ENCODE measurements around the gene INHA. TPM values are rescaled to one million over a fixed set of nuclear protein-coding genes. Genes with fewer than 3 reads are reported as not detected.

The INHA gene
- total and polyA plus RNA-seq, 4 donors, result 0.51 to 3.6 (median 0.55) TPM; not detected in 1

- 85 to 95% methylated on average over 11 to 12 of the region's 12 CpGs for WGBS, 2 donors
- ATAC-seq (ENCODE audit: low FRiP score) (no peak), DNase-seq (no peak)
- Histone ChIP-seq H3K4me1 (ENCODE audit: control insufficient read depth in 1 of 2, insufficient read depth in 2 of 2, low read length in 2 of 2) (no peaks in the 10 kb centered on the region), H3K36me3 (ENCODE audit: control insufficient read depth in 1 of 2, insufficient read depth in 2 of 2, low read length in 1 of 2) (peaks cover 0 to 5% of the 10 kb centered on the region in 2 donors), H3K4me3 (ENCODE audit: low read length in 2 of 2) (no peak overlapping the region), H3K27ac (ENCODE audit: low read depth in 1 of 2, low read length in 2 of 2) (no peak overlapping the region), H3K27me3 (ENCODE audit: control insufficient read depth in 1 of 2, insufficient read depth in 2 of 2, low read length in 1 of 2) (no peaks in the 10 kb centered on the region), H3K9me3 (ENCODE audit: control insufficient read depth, low read length) (no peaks in the 10 kb centered on the region)
- intact Hi-C loops (cut with DNase I), result no loop called here
These were observed 43.8 kb downstream of the INHA start for GRCh38 chr2:219615894-219616293.

GRCh38 chr2:219616550-219616949, 44.4 kb downstream of the INHA start:
- H3K4me3 ChIP-seq (ENCODE audit: low read length in 2 of 2), result no peak overlapping the region
- H3K27ac ChIP-seq (ENCODE audit: low read depth in 1 of 2, low read length in 2 of 2), result no peak overlapping the region
- ATAC-seq (ENCODE audit: low FRiP score), result no peak

GRCh38 chr2:219618733-219619122, 46.6 kb downstream of the INHA start:
- no peak for DNase-seq

More at GRCh38 chr2:219616550-219616949, 44.4 kb downstream of the INHA start:
- intact Hi-C loops (cut with DNase I), result no loop called here
- no peak for DNase-seq
- Histone ChIP-seq H3K36me3 (ENCODE audit: control insufficient read depth in 1 of 2, insufficient read depth in 2 of 2, low read length in 1 of 2) (peaks cover 0 to 5% of the 10 kb centered on the region in 2 donors), H3K27me3 (ENCODE audit: control insufficient read depth in 1 of 2, insufficient read depth in 2 of 2, low read length in 1 of 2) (no peaks in the 10 kb centered on the region), H3K4me1 (ENCODE audit: control insufficient read depth in 1 of 2, insufficient read depth in 2 of 2, low read length in 2 of 2) (no peaks in the 10 kb centered on the region), H3K9me3 (ENCODE audit: control insufficient read depth, low read length) (no peaks in the 10 kb centered on the region)
- WGBS, 2 donors, result 66 to 73% methylated on average over 4 of the region's 4 CpGs

GRCh38 chr2:219619235-219619634, 47.1 kb downstream of the INHA start:
- no peak for DNase-seq
- WGBS, 2 donors, result 81% methylated on average over 4 of the region's 4 CpGs
- ATAC-seq (ENCODE audit: low FRiP score), result no peak

More at GRCh38 chr2:219618733-219619122, 46.6 kb downstream of the INHA start:
- no peak for ATAC-seq (ENCODE audit: low FRiP score)
- peaks cover 0 to 5% of the 10 kb centered on the region in 2 donors for H3K36me3 ChIP-seq (ENCODE audit: control insufficient read depth in 1 of 2, insufficient read depth in 2 of 2, low read length in 1 of 2)
- H3K27me3 ChIP-seq (ENCODE audit: control insufficient read depth in 1 of 2, insufficient read depth in 2 of 2, low read length in 1 of 2), result no peaks in the 10 kb centered on the region
- H3K4me1 ChIP-seq (ENCODE audit: control insufficient read depth in 1 of 2, insufficient read depth in 2 of 2, low read length in 2 of 2), result no peaks in the 10 kb centered on the region
- WGBS, 2 donors, result 94 to 97% methylated on average over 3 of the region's 3 CpGs
- no peaks in the 10 kb centered on the region for H3K9me3 ChIP-seq (ENCODE audit: control insufficient read depth, low read length)
- intact Hi-C loops (cut with DNase I), result no loop called here
- no peak overlapping the region for H3K4me3 ChIP-seq (ENCODE audit: low read length in 2 of 2)
- no peak overlapping the region for H3K27ac ChIP-seq (ENCODE audit: low read depth in 1 of 2, low read length in 2 of 2)

GRCh38 chr2:219620546-219620945, 48.4 kb downstream of the INHA start:
- WGBS, 2 donors, result 82% methylated on average over 6 of the region's 6 CpGs
- H3K27ac ChIP-seq (ENCODE audit: low read depth in 1 of 2, low read length in 2 of 2), result no peak overlapping the region
- no peak overlapping the region for H3K4me3 ChIP-seq (ENCODE audit: low read length in 2 of 2)
- no peaks in the 10 kb centered on the region for H3K36me3 ChIP-seq (ENCODE audit: control insufficient read depth in 1 of 2, insufficient read depth in 2 of 2, low read length in 1 of 2)
- ATAC-seq (ENCODE audit: low FRiP score) (no peak), DNase-seq (no peak)
- intact Hi-C loops (cut with DNase I), result no loop called here
- H3K4me1 ChIP-seq (ENCODE audit: control insufficient read depth in 1 of 2, insufficient read depth in 2 of 2, low read length in 2 of 2), result no peaks in the 10 kb centered on the region
- no peaks in the 10 kb centered on the region for H3K9me3 ChIP-seq (ENCODE audit: control insufficient read depth, low read length)
- H3K27me3 ChIP-seq (ENCODE audit: control insufficient read depth in 1 of 2, insufficient read depth in 2 of 2, low read length in 1 of 2), result no peaks in the 10 kb centered on the region

More at GRCh38 chr2:219619235-219619634, 47.1 kb downstream of the INHA start:
- Histone ChIP-seq H3K36me3 (ENCODE audit: control insufficient read depth in 1 of 2, insufficient read depth in 2 of 2, low read length in 1 of 2) (peaks cover 0 to 5% of the 10 kb centered on the region in 2 donors), H3K27ac (ENCODE audit: low read depth in 1 of 2, low read length in 2 of 2) (no peak overlapping the region), H3K9me3 (ENCODE audit: control insufficient read depth, low read length) (no peaks in the 10 kb centered on the region), H3K4me1 (ENCODE audit: control insufficient read depth in 1 of 2, insufficient read depth in 2 of 2, low read length in 2 of 2) (no peaks in the 10 kb centered on the region), H3K27me3 (ENCODE audit: control insufficient read depth in 1 of 2, insufficient read depth in 2 of 2, low read length in 1 of 2) (no peaks in the 10 kb centered on the region), H3K4me3 (ENCODE audit: low read length in 2 of 2) (no peak overlapping the region)
- intact Hi-C loops (cut with DNase I), result no loop called here

- 87 to 94% methylated on average over 4 of the region's 4 CpGs for WGBS, 2 donors
- DNase-seq, result no peak
- intact Hi-C loops (cut with DNase I), result no loop called here
- H3K27ac ChIP-seq (ENCODE audit: low read depth in 1 of 2, low read length in 2 of 2), result no peak overlapping the region
- ATAC-seq (ENCODE audit: low FRiP score), result no peak
- H3K27me3 ChIP-seq (ENCODE audit: control insufficient read depth in 1 of 2, insufficient read depth in 2 of 2, low read length in 1 of 2), result no peaks in the 10 kb centered on the region
- no peak overlapping the region for H3K4me3 ChIP-seq (ENCODE audit: low read length in 2 of 2)
- no peaks in the 10 kb centered on the region for H3K9me3 ChIP-seq (ENCODE audit: control insufficient read depth, low read length)
- no peaks in the 10 kb centered on the region for H3K36me3 ChIP-seq (ENCODE audit: control insufficient read depth in 1 of 2, insufficient read depth in 2 of 2, low read length in 1 of 2)
- no peaks in the 10 kb centered on the region for H3K4me1 ChIP-seq (ENCODE audit: control insufficient read depth in 1 of 2, insufficient read depth in 2 of 2, low read length in 2 of 2)
These were observed 49.8 kb downstream of the INHA start for GRCh38 chr2:219621935-219622334.

GRCh38 chr2:219622472-219622871, 50.4 kb downstream of the INHA start:
- intact Hi-C loops (cut with DNase I), result no loop called here
- no peaks in the 10 kb centered on the region for H3K4me1 ChIP-seq (ENCODE audit: control insufficient read depth in 1 of 2, insufficient read depth in 2 of 2, low read length in 2 of 2)
- no peaks in the 10 kb centered on the region for H3K9me3 ChIP-seq (ENCODE audit: control insufficient read depth, low read length)
- DNase-seq (no peak), ATAC-seq (ENCODE audit: low FRiP score) (no peak)
- 90 to 92% methylated on average over 2 of the region's 2 CpGs for WGBS, 2 donors
- H3K36me3 ChIP-seq (ENCODE audit: control insufficient read depth in 1 of 2, insufficient read depth in 2 of 2, low read length in 1 of 2), result no peaks in the 10 kb centered on the region
- no peak overlapping the region for H3K4me3 ChIP-seq (ENCODE audit: low read length in 2 of 2)
- H3K27ac ChIP-seq (ENCODE audit: low read depth in 1 of 2, low read length in 2 of 2), result no peak overlapping the region
- no peaks in the 10 kb centered on the region for H3K27me3 ChIP-seq (ENCODE audit: control insufficient read depth in 1 of 2, insufficient read depth in 2 of 2, low read length in 1 of 2)

- no peak for ATAC-seq (ENCODE audit: low FRiP score)
- H3K36me3 ChIP-seq (ENCODE audit: control insufficient read depth in 1 of 2, insufficient read depth in 2 of 2, low read length in 1 of 2), result no peaks in the 10 kb centered on the region
- DNase-seq, result no peak
- no peaks in the 10 kb centered on the region for H3K4me1 ChIP-seq (ENCODE audit: control insufficient read depth in 1 of 2, insufficient read depth in 2 of 2, low read length in 2 of 2)
- no peak overlapping the region for H3K27ac ChIP-seq (ENCODE audit: low read depth in 1 of 2, low read length in 2 of 2)
- intact Hi-C loops (cut with DNase I), result no loop called here
- H3K27me3 ChIP-seq (ENCODE audit: control insufficient read depth in 1 of 2, insufficient read depth in 2 of 2, low read length in 1 of 2), result no peaks in the 10 kb centered on the region
- 88 to 96% methylated on average over 6 of the region's 6 CpGs for WGBS, 2 donors
- H3K9me3 ChIP-seq (ENCODE audit: control insufficient read depth, low read length), result no peaks in the 10 kb centered on the region
- H3K4me3 ChIP-seq (ENCODE audit: low read length in 2 of 2), result no peak overlapping the region
These were observed 52.5 kb downstream of the INHA start for GRCh38 chr2:219624565-219624964.

GRCh38 chr2:219625179-219625578, 53.1 kb downstream of the INHA start:
- no peak overlapping the region for H3K4me3 ChIP-seq (ENCODE audit: low read length in 2 of 2)
- no peak overlapping the region for H3K27ac ChIP-seq (ENCODE audit: low read depth in 1 of 2, low read length in 2 of 2)
- no peak for ATAC-seq (ENCODE audit: low FRiP score)
- intact Hi-C loops (cut with DNase I), result no loop called here
- H3K36me3 ChIP-seq (ENCODE audit: control insufficient read depth in 1 of 2, insufficient read depth in 2 of 2, low read length in 1 of 2), result no peaks in the 10 kb centered on the region
- no peaks in the 10 kb centered on the region for H3K4me1 ChIP-seq (ENCODE audit: control insufficient read depth in 1 of 2, insufficient read depth in 2 of 2, low read length in 2 of 2)
- H3K27me3 ChIP-seq (ENCODE audit: control insufficient read depth in 1 of 2, insufficient read depth in 2 of 2, low read length in 1 of 2), result no peaks in the 10 kb centered on the region
- DNase-seq, result no peak
- WGBS, 2 donors, result 97 to 99% methylated on average over 5 of the region's 5 CpGs
- H3K9me3 ChIP-seq (ENCODE audit: control insufficient read depth, low read length), result no peaks in the 10 kb centered on the region

Measured in aorta (tissue), 5 donors.